Activated CD8-positive, alpha-beta memory T cell treated with anti-CD3 and anti-CD28 coated beads, Interleukin-2, amount 10 ng/mL, durations not matched to agents 7 days and 5 days (primary cell): ENCODE data around the gene SYT14. TPM values are rescaled to one million over a fixed set of nuclear protein-coding genes. Genes with fewer than 3 reads are reported as not detected.

Experiments
- ATAC-seq: fragments of 150-1000 bp; cut with Tn5 transposase; one replicate; pipeline ENCODE4 v1.10.0; 2021; ENCODE audit warnings: moderate library complexity
- CTCF ChIA-PET: fragments of 350-600 bp; sonication (Branson Sonifier 250); formaldehyde crosslinking; loops from one replicate; lab custom pipeline; 2021; ENCODE audit warnings: antibody characterized with exemption; lab: Charles Lee
- DNase-seq: peaks from one replicate; pipeline ENCODE4 v3.0.0-alpha.2; 2020
- H3K27ac Mint-ChIP-seq: one replicate; pipeline ENCODE4 v1.8.0; 2021; ENCODE audit warnings: mild to moderate bottlenecking, mixed read lengths
- H3K27me3 Mint-ChIP-seq: one replicate; pipeline ENCODE4 v1.8.0; 2021; ENCODE audit warnings: mixed read lengths
- H3K36me3 Mint-ChIP-seq: one replicate; pipeline ENCODE4 v1.8.0; 2021; ENCODE audit warnings: mild to moderate bottlenecking, mixed read lengths
- H3K4me1 Mint-ChIP-seq: one replicate; pipeline ENCODE4 v1.8.0; 2021; ENCODE audit warnings: mixed read lengths
- H3K4me3 Mint-ChIP-seq: one replicate; pipeline ENCODE4 v1.8.0; 2021; ENCODE audit warnings: mild to moderate bottlenecking, moderate library complexity, mixed read lengths
- H3K9me3 Mint-ChIP-seq: one replicate; pipeline ENCODE4 v1.8.0; 2022; ENCODE audit warnings: low read depth, mixed read lengths
- total RNA-seq, 2 experiments: library from RNA; stranded (reverse); gene quantifications; one replicate each; pipeline ENCODE4 v1.2.3, GENCODE V29; 2021

Gene SYT14
- total RNA-seq, 2 experiments from 2014 or later = not detected

- ATAC-seq (no peak), DNase-seq (no peak)
- H3K27ac Mint-ChIP-seq = no peak overlapping the region
- H3K4me1 Mint-ChIP-seq = no peaks in the 10 kb centered on the region
- no peak overlapping the region for H3K4me3 Mint-ChIP-seq
- CTCF ChIA-PET = no interaction called here
- H3K36me3 Mint-ChIP-seq = no peaks in the 10 kb centered on the region
- no peaks in the 10 kb centered on the region for H3K9me3 Mint-ChIP-seq
- no peaks in the 10 kb centered on the region for H3K27me3 Mint-ChIP-seq
Observed at GRCh38 chr1:210123383-210123782, 185.4 kb downstream of the SYT14 start.

DNA sequence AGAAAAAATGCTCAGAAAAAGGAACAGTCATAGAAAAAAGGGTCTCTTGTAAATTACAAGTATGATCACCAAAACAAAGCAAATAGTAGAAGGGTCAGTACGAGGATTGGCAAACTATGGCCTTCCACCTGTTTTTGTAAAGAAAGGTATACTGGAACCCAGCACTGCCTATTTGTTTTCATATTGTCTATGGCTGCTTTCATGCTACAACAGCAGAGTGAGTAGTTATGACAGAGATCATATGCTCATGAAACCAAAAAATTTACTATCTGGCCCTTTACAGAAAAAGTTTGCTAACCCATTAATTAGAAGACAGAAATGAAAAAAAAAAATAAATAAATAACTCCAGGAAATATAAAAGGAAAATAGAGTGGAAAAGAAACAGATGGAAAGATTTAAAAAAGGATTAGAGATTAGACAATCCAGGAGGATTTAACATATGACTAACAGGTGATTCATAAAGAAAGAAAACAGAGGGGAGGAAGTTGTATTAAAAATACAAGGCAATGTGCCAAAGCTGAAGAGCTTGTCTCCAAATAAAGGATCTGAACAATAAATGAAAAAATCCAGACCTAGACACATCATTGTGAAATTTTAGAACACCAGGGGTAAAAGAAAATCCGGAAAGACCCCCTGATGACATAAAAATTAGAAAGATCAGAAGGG lies 186.0 kb downstream of the SYT14 start:
- CTCF ChIA-PET = no interaction called here
- Mint-ChIP-seq H3K9me3 (no peaks in the 10 kb centered on the region), H3K4me3 (no peak overlapping the region), H3K4me1 (no peaks in the 10 kb centered on the region), H3K36me3 (no peaks in the 10 kb centered on the region), H3K27me3 (no peaks in the 10 kb centered on the region), H3K27ac (no peak overlapping the region)
- no peak for DNase-seq
- ATAC-seq = no peak

- H3K27ac Mint-ChIP-seq = no peak overlapping the region
- H3K4me1 Mint-ChIP-seq = no peaks in the 10 kb centered on the region
- CTCF ChIA-PET = no interaction called here
- no peaks in the 10 kb centered on the region for H3K9me3 Mint-ChIP-seq
- ATAC-seq (no peak), DNase-seq (no peak)
- H3K4me3 Mint-ChIP-seq = no peak overlapping the region
- H3K36me3 Mint-ChIP-seq = no peaks in the 10 kb centered on the region
- H3K27me3 Mint-ChIP-seq = no peaks in the 10 kb centered on the region
Observed at GRCh38 chr1:210124736-210125135, 186.7 kb downstream of the SYT14 start.

GRCh38 chr1:210125143-210125542 lies 187.1 kb downstream of the SYT14 start:
- ATAC-seq (no peak), DNase-seq (no peak)
- CTCF ChIA-PET = no interaction called here
- Mint-ChIP-seq H3K27me3 (no peaks in the 10 kb centered on the region), H3K9me3 (no peaks in the 10 kb centered on the region), H3K4me1 (no peaks in the 10 kb centered on the region), H3K36me3 (no peaks in the 10 kb centered on the region), H3K27ac (no peak overlapping the region), H3K4me3 (no peak overlapping the region)

DNA sequence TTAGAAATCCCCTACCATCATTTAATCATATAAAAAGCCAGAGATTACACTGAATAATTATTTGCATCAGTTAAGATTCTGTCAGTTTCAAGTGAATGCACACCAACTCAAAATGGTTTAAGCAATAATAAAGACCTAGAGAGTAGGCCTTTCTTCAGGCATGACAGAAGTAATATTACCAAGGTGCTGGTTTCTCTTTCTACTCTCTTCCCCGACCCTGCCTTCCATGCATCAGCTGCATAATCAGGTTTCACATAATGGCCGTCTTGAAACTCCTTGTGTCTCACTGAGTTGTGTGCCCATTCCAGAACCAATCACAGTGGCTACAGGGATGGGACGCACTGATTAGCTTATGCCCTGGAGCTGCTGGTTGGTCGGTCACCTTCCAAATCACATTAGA lies 191.1 kb downstream of the SYT14 start:
- no peak for DNase-seq
- no peak for ATAC-seq
- H3K4me3 Mint-ChIP-seq = no peak overlapping the region
- CTCF ChIA-PET = no interaction called here
- no peaks in the 10 kb centered on the region for H3K27me3 Mint-ChIP-seq
- H3K27ac Mint-ChIP-seq = no peak overlapping the region
- no peaks in the 10 kb centered on the region for H3K36me3 Mint-ChIP-seq
- no peaks in the 10 kb centered on the region for H3K4me1 Mint-ChIP-seq
- no peaks in the 10 kb centered on the region for H3K9me3 Mint-ChIP-seq

DNA sequence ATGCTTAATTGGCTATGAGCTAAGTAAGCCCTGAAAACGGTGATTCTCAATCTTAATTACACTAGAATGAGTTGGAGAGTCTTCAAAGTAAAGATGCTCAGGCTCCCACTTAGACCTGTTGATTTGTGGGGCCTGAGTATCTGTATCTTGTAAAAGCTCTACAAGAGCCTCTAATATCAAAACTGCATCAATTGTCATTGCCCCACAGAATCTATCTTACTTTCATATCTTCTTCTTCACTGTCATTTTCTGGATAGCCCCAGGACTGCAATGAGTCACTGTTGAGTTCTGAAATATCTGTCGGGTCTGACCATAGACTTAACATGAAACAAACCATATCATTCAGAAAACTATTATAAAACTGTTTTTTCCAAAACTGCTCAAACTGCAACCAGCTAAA lies 191.7 kb downstream of the SYT14 start:
- no peaks in the 10 kb centered on the region for H3K4me1 Mint-ChIP-seq
- no peak for DNase-seq
- H3K9me3 Mint-ChIP-seq = no peaks in the 10 kb centered on the region
- ATAC-seq = no peak
- no peaks in the 10 kb centered on the region for H3K27me3 Mint-ChIP-seq
- H3K36me3 Mint-ChIP-seq = no peaks in the 10 kb centered on the region
- CTCF ChIA-PET = no interaction called here
- no peak overlapping the region for H3K4me3 Mint-ChIP-seq
- H3K27ac Mint-ChIP-seq = no peak overlapping the region

- Mint-ChIP-seq H3K9me3 (no peaks in the 10 kb centered on the region), H3K27me3 (peaks cover 4% of the 10 kb centered on the region), H3K36me3 (no peaks in the 10 kb centered on the region), H3K27ac (no peak overlapping the region), H3K4me1 (no peaks in the 10 kb centered on the region), H3K4me3 (no peak overlapping the region)
- ATAC-seq = no peak
- CTCF ChIA-PET = no interaction called here
- DNase-seq = no peak
Observed at GRCh38 chr1:210132582-210132981, 194.6 kb downstream of the SYT14 start.

DNA sequence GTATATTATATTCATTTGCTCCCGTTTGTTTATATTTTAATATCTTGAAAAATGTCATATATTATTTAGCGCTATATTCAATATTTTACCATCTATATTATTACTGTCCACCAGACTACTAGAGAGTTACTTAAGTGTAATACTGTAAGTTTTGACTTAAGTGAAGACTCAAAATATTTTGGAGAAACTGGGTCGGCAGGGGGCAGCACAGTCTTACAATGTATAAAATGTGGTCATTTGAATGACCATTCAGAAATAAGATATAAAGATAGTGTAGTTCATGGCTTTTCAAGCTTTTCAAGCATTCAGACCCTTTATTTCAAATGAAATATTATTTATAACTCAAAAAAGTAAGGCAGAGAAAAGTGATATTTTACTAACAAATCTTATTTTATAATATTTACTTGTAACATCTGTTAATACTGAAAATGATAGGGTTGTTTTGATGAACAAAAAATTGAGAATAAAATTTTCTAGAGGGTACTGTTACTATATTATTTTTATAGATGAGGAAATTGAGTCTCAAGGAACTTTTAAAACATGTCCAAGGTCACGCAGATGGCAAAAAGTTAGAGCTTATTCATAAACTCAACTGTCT lies 205.5 kb downstream of the SYT14 start:
- Mint-ChIP-seq H3K4me1 (no peaks in the 10 kb centered on the region), H3K9me3 (no peaks in the 10 kb centered on the region), H3K27ac (no peak overlapping the region), H3K36me3 (no peaks in the 10 kb centered on the region), H3K27me3 (peaks cover 24% of the 10 kb centered on the region), H3K4me3 (no peak overlapping the region)
- CTCF ChIA-PET = interaction anchor here (0.8 to 1.6 kb wide), 4 partner anchors 87 to 257 kb away, joined by 3 to 5 read pairs (median 3); no protein-coding TSS in a partner anchor
- peak; percentile 68 for DNase-seq
- ATAC-seq = no peak

DNA sequence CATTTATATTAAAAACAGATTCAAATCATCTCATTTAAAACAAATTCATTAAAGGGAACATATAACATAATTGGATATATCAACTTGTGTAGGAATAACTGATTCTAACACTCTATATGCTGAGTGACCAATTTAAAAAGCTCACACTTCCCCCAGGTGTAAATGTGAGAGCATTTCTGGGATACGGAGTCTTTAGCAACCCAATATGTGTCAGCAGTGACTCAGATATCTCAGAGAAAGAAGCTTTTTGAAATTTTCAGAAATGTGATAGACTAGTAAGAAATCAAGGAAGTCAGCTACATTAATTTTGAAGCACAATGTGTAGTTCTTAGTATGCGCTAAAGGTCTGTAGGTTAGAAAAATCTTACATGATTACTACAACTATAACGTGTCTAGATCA lies 206.7 kb downstream of the SYT14 start:
- ATAC-seq (no peak), DNase-seq (no peak)
- CTCF ChIA-PET = interaction anchor here (0.7 to 1.2 kb wide), 2 partner anchors 158 to 255 kb away, joined by 3 read pairs; no protein-coding TSS in a partner anchor
- H3K9me3 Mint-ChIP-seq = no peaks in the 10 kb centered on the region
- H3K27me3 Mint-ChIP-seq = peaks cover 20% of the 10 kb centered on the region
- H3K4me3 Mint-ChIP-seq = no peak overlapping the region
- no peak overlapping the region for H3K27ac Mint-ChIP-seq
- no peaks in the 10 kb centered on the region for H3K4me1 Mint-ChIP-seq
- H3K36me3 Mint-ChIP-seq = no peaks in the 10 kb centered on the region

DNA sequence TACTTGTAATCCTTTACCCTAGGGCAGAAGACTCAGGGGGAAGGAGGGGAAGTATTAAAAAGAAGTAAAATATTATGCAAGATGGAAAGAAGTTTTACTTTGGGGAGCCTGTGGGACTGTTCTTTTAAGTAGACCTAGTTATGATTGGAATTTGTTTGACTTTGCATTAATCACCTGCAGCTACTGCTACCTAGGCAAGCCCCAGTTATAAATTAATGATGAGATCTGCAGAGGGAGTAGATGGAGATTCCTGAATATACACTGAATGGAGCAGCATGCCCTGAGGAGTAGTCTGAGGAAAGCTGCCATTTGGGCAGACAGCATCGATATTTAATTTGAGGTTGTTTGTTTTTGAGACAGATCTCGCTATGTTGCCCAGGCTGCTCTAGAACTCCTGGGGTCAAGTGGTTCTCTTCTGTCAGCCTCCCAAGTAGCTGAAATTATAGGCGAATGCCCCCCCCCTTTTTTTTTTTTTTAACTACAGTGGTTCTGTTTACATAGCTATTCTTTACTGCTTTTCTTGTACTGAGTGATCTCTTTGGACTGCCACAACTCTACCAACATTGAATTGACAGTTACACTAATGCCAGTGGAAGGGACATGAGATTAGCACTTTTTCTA lies 213.1 kb downstream of the SYT14 start:
- H3K36me3 Mint-ChIP-seq = no peaks in the 10 kb centered on the region
- H3K27ac Mint-ChIP-seq = no peak overlapping the region
- no peak overlapping the region for H3K4me3 Mint-ChIP-seq
- DNase-seq (no peak), ATAC-seq (no peak)
- CTCF ChIA-PET = interaction anchor here (1.3 kb wide), 1 partner anchor 11 kb away, joined by 6 read pairs; no protein-coding TSS in a partner anchor
- no peaks in the 10 kb centered on the region for H3K9me3 Mint-ChIP-seq
- H3K4me1 Mint-ChIP-seq = no peaks in the 10 kb centered on the region
- peaks cover 10% of the 10 kb centered on the region for H3K27me3 Mint-ChIP-seq

DNA sequence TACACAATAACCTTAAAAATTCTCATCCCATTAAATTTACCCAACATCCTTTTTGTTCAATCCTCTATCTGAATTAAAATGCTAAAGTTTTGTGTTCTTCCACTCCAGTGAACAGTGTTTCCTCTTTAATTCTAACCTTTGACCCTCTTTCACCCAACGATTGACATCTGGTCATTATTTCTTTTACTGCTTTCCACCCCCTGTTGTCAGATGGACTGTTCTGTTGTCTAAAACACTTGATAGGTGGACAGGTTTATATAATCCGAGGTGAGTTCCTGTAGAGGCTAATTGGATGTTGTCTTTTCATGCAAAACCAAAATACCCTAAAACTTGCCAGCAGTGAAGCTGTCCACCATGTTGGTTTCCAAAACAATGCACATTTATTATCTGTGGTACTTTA lies 221.2 kb downstream of the SYT14 start:
- H3K9me3 Mint-ChIP-seq = no peaks in the 10 kb centered on the region
- H3K36me3 Mint-ChIP-seq = no peaks in the 10 kb centered on the region
- no peak overlapping the region for H3K4me3 Mint-ChIP-seq
- CTCF ChIA-PET = no interaction called here
- ATAC-seq (no peak), DNase-seq (no peak)
- no peaks in the 10 kb centered on the region for H3K4me1 Mint-ChIP-seq
- no peak overlapping the region for H3K27ac Mint-ChIP-seq
- peaks cover 2% of the 10 kb centered on the region for H3K27me3 Mint-ChIP-seq

DNA sequence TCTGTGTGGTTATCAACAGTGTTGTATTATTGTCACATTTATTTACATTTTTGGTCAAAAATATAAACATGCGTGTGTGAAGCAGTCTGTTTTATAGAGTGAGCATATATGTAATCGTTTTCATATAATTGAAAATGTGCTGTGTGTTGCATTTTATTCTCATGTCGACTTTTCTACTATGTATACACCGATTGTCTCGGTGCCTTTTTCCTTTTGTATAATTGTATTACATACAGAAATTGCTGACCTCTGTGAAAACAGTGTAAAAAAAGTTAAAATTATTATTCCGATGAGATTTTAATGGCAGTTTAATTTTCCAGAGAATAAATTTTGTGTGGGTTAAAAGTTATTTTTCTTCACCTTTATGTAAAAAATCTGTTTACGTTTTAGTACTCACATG lies 232.2 kb downstream of the SYT14 start:
- CTCF ChIA-PET = no interaction called here
- no peaks in the 10 kb centered on the region for H3K36me3 Mint-ChIP-seq
- peaks cover 3% of the 10 kb centered on the region for H3K27me3 Mint-ChIP-seq

DNA sequence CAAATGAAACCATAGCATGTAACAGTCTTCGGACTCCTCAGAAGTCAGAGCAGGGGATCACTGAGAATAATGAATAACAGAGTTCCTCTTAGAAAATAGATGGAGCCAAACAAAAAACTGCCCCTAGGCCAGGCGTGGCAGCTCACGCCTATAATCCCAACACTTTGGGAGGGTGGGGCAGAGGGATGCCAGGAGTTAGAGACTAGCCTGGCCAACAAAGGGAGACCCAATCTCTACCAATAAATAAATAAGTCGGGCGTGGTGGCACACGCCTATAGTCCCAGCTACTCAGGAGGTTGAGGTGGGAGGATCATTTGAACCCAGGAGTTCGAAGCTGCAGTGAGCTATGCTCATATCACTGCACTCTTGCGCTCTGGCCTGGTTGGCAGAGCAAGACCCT lies 236.1 kb downstream of the SYT14 start:
- Mint-ChIP-seq H3K4me1 (no peaks in the 10 kb centered on the region), H3K27ac (no peak overlapping the region), H3K4me3 (no peak overlapping the region), H3K36me3 (no peaks in the 10 kb centered on the region), H3K27me3 (peaks cover 6% of the 10 kb centered on the region), H3K9me3 (no peaks in the 10 kb centered on the region)
- ATAC-seq (no peak), DNase-seq (no peak)
- CTCF ChIA-PET = no interaction called here

More for the DNA sequence above, 232.2 kb downstream of the SYT14 start:
- Mint-ChIP-seq H3K27ac (no peak overlapping the region), H3K4me1 (no peaks in the 10 kb centered on the region), H3K9me3 (no peaks in the 10 kb centered on the region), H3K4me3 (no peak overlapping the region)
- ATAC-seq (no peak), DNase-seq (no peak)

DNA sequence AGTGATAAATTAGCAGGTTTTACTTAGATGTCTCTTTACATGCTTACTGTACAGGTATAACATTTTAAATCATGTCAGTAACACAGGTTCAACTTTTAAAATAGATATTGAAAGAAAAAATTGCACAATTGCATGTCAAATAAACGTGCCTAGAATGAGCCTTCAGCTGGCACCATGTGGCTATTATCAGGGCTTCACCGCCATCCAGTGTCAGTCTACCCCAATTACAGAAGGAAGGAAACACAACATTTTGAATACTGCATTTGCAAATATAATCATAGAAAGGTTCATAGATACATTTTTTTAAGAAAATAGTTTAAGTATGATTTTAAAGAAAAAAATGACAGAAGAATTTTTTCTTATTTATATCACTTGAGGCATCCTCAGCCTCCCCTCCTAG lies 247.0 kb downstream of the SYT14 start:
- no peak overlapping the region for H3K27ac Mint-ChIP-seq

More for the DNA sequence above, 247.0 kb downstream of the SYT14 start:
- H3K4me3 Mint-ChIP-seq = no peak overlapping the region
- H3K27me3 Mint-ChIP-seq = peaks cover 4% of the 10 kb centered on the region
- CTCF ChIA-PET = no interaction called here
- DNase-seq = no peak
- H3K4me1 Mint-ChIP-seq = no peaks in the 10 kb centered on the region
- ATAC-seq = no peak
- no peaks in the 10 kb centered on the region for H3K36me3 Mint-ChIP-seq
- no peaks in the 10 kb centered on the region for H3K9me3 Mint-ChIP-seq
